Mononuclear cell (primary cell): ENCODE data around the gene SKA2. TPM values are rescaled to one million over a fixed set of nuclear protein-coding genes. Genes with fewer than 3 reads are reported as not detected.
"Not testable (repeated sequence)": the region's sequence is repeated elsewhere in the genome, so short reads cannot be mapped to it uniquely, and the experiment has no call there.

ENCODE experiments used
- H3K27me3 ChIP-seq: 2 replicates; pipeline ENCODE4 v1.6.0; 2011; ENCODE audit warnings: low read length, control low read depth; ENCODE audit not compliant: insufficient read depth
- H3K4me1 ChIP-seq: 2 replicates; pipeline ENCODE4 v1.5.1; 2011; ENCODE audit warnings: mild to moderate bottlenecking, low read length, control low read depth; ENCODE audit not compliant: insufficient read depth
- H3K4me3 ChIP-seq: 2 replicates; pipeline ENCODE4 v1.5.1; 2011; ENCODE audit warnings: mild to moderate bottlenecking, low read length, moderate library complexity
- H3K9me3 ChIP-seq: 2 replicates; pipeline ENCODE4 v1.5.1; 2011; ENCODE audit warnings: low read depth, mild to moderate bottlenecking, control low read depth, low read length
- total RNA-seq: library from RNA; depleted of rRNA; stranded (reverse); fragments of >200 nt; gene quantifications from one replicate; pipeline ENCODE4 v1.2.3, GENCODE V29; 2012

The SKA2 gene
- total RNA-seq, 1 donor: 6.3 TPM

DNA sequence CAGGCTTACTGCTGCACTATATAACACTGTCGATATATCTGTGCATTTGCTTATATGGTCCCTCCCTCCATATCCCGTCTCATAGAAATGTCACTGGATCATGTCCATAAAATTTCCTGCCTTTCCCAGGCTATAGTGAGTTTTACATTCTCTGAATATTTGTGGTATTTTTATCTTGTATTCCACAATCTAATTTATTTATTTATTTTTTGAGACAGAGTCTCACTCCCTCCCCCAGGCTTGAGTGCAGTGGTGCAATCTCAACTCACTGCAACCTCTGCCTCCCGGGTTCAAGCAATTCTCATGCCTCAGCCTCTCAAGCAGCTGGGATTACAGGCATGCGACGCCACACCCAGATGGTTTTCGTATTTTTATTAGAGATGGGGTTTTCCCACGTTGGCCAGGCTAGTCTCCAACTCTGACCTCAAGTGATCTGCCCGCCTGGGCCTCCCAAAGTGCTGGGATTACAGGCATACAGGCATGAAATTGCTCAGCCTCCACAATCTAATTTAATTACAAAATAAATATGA lies 61.2 kb downstream of the SKA2 start:
- H3K9me3 ChIP-seq: no peaks in the 10 kb centered on the region
- H3K4me1 ChIP-seq: no peaks in the 10 kb centered on the region
- H3K27me3 ChIP-seq: no peaks in the 10 kb centered on the region

DNA sequence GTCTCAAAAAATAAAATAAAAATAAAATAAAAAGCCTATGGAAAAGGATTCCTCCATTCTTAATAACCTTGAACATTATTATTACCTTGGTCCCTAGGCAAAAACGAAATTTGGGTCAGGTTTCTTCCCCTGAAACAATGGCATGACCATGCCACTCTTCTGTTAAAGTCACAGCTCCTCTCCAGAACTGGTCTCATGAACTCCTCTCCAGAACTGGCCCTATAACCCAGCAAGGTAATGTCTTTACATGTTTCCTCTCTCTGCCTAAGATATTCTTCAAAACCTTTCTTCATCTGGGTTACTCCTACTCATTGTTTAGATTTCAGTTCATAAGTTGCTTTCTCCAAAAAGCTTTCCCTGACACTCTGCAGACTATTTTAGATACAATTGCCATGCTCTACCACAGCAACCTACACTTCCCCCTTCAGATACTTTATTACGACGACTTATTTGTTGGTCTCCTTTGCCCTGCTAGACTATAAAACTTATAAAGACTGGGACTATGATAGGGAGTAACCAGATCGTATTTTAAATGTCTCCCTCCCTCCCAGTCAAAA lies 61.8 kb downstream of the SKA2 start:
- no peaks in the 10 kb centered on the region for H3K27me3 ChIP-seq
- H3K9me3 ChIP-seq: no peaks in the 10 kb centered on the region
- H3K4me1 ChIP-seq: no peaks in the 10 kb centered on the region
- H3K4me3 ChIP-seq: no peak overlapping the region

More for the DNA sequence above, 61.2 kb downstream of the SKA2 start:
- H3K4me3 ChIP-seq: no peak overlapping the region

DNA sequence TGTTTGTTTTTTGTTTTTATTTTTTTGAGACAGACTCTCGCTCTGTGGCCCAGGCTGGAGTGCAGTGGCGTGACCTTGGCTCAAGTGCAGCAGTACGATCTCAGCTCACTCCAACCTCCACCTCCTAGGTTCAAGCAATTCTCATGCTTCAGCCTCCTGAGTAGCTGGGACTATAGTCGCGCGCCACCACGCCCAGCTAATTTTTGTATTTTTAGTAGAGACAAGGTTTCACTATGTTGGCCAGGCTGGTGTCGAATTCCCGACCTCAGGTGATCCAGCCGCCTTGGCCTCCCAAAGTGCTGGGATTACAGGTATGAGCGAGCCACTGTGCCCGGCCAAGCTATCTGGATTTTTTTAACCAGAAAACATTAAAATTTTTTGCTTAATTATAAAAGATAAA lies 64.4 kb downstream of the SKA2 start:
- not testable (repeated sequence) for H3K27me3 ChIP-seq, H3K9me3 ChIP-seq, H3K4me1 ChIP-seq, H3K4me3 ChIP-seq

DNA sequence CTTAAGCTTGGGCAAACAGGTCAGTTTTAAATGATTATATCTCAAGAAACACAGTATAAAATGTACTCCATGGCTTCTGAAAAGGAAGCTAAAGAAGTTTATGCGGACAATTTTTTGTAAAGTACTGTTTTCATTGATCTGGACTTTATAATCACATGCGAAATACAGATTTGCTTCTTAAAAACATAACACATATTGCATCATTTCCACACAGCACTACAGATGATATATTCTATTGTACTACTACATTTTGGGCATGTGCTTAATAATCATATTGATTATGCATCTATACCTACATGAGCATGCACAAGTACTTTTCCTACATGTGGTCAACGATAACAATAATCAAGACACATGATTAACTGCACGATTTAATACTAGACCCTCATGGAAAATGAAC lies 70.8 kb downstream of the SKA2 start:
- no peak overlapping the region for H3K4me3 ChIP-seq
- H3K4me1 ChIP-seq: no peaks in the 10 kb centered on the region
- H3K27me3 ChIP-seq: no peaks in the 10 kb centered on the region
- H3K9me3 ChIP-seq: no peaks in the 10 kb centered on the region

DNA sequence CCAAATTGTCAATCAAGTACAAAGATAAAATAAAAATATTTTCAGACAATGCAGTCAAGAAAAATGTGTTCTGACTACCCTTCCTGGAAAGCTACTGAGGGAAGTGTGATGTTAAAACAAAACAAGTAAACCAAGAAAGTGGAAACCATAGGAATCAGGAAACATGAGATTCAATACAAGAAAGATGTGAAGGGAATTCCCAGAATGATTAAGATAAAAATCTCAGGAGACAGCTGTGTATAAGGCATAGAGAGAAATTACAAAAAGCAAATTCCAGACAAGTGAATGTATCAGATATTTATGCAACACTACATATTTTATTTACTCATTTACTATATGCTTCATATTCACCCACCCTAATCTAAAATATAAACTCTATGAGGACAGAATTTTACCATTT lies 80.5 kb downstream of the SKA2 start:
- Histone ChIP-seq H3K27me3 (no peaks in the 10 kb centered on the region), H3K4me3 (no peak overlapping the region), H3K4me1 (no peaks in the 10 kb centered on the region), H3K9me3 (no peaks in the 10 kb centered on the region)

DNA sequence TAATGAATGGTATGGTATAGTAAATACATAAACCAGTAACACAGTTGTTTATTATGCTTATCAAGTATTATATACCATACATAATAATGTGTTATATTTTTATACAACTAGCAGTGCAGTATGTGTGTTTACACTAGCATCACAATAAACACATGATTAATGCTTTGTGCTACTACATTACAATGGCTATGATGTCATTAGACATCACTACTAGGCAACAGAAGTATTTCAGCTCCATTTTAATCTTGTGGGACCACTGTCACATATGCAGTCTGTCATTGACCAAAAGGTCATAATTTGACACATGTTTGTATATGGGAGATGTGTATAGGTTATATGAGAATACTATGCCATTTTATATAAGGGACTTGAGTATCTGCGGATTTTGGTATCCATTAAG lies 81.0 kb downstream of the SKA2 start:
- Histone ChIP-seq H3K4me3 (no peak overlapping the region), H3K27me3 (no peaks in the 10 kb centered on the region)

DNA sequence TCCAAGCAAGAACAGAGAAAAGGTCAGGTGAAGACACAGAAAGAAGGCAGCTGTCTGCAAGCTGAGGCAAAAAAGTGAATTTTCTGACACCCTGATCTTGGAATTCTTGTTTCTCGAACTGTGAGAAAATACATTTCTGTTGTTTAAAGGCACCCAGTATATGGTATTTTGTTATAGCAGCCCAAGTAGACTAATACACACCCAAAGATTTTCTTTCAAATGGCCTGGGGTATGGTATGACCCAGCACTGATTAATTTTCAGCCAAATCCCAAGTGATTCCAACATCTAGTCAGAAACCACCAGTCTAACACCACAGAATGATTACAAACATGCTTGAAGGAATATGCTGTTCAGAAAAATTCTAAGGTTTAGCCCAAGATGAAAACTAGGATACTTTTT lies 85.1 kb downstream of the SKA2 start:
- Histone ChIP-seq H3K9me3 (no peaks in the 10 kb centered on the region), H3K4me1 (no peaks in the 10 kb centered on the region), H3K27me3 (no peaks in the 10 kb centered on the region), H3K4me3 (no peak overlapping the region)

More for the DNA sequence above, 81.0 kb downstream of the SKA2 start:
- Histone ChIP-seq H3K4me1 (no peaks in the 10 kb centered on the region), H3K9me3 (no peaks in the 10 kb centered on the region)

DNA sequence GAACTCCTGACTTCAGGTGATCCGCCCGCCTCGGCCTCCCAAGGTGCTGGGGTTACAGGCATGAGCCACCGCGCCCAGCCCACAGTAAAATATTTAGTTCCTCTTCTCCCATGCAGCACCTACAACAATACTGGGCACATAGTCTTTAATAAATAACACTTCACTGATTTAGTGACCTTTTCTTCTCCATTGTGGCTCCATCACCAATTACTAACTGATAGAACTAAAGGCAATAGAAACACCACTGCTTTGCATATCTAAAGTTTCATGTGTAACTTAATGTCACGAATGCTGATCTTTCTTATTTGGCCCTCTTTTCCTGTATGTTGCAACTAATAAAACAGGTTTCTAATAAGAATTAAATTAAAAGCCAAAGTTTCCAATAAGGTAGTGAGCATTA lies 87.2 kb downstream of the SKA2 start:
- Histone ChIP-seq H3K4me3 (no peak overlapping the region), H3K4me1 (no peaks in the 10 kb centered on the region), H3K9me3 (no peaks in the 10 kb centered on the region), H3K27me3 (no peaks in the 10 kb centered on the region)

DNA sequence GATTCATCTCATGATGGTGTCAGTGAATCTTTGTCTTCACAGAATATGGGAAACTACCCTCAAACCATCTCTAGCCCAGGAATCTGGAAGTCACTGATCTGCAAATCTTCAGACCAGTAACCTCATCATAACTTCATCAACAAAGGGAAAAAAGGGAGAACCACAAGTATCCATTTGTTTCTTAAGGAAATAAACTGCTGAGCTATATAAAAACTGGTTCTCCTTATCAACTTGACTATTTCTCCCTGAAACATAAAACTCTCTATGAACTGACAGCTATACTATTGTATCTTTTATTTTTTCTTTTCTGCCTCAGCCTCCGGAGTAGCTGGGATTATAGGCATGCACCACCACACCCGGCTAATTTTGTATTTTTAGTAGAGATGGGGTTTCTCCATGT lies 87.6 kb downstream of the SKA2 start:
- Histone ChIP-seq H3K4me3 (no peak overlapping the region), H3K4me1 (no peaks in the 10 kb centered on the region), H3K27me3 (no peaks in the 10 kb centered on the region), H3K9me3 (no peaks in the 10 kb centered on the region)

DNA sequence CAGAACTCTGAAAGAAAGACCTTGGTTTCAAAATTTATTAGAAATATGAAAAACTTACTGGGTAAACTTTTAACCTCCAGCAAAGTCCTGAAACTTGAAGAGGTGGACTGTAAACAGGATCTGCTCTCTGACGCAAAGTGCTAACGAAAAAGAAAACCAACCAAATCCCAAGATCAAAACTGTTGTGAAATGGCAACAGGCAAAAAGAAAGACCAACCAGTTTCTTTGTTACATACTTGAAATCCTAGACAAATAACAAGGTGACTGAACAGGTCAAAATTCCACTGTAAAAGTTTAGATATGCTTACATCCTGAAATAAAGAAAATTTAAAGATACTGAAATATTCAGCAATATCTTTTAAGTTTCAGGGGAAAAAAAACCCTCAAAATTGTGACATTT lies 92.5 kb downstream of the SKA2 start:
- Histone ChIP-seq H3K4me3 (no peak overlapping the region), H3K9me3 (no peaks in the 10 kb centered on the region), H3K4me1 (no peaks in the 10 kb centered on the region), H3K27me3 (no peaks in the 10 kb centered on the region)

Other genes starting within 250 kb of the SKA2 start
- gene TRIM37, start 48.3 kb downstream of the SKA2 start, total RNA-seq: 26.0 TPM
- 1.3 TPM for gene PRR11, start 560 bp upstream of the SKA2 start, total RNA-seq
- gene SMG8, start 54.8 kb upstream of the SKA2 start, total RNA-seq: 11.9 TPM
- gene GDPD1, start 65.3 kb upstream of the SKA2 start, total RNA-seq: 0.84 TPM
- 70.9 TPM for gene YPEL2, start 176.5 kb upstream of the SKA2 start, total RNA-seq